Measurements from ENCODE around the gene KLHL25.

Gene KLHL25

GRCh38 chr15:85748176-85748575, 46.5 kb downstream of the KLHL25 start:
- no peak for DNase-seq (ENCODE audit: low read depth in 3 of 3)

GRCh38 chr15:85746641-85747040, 48.1 kb downstream of the KLHL25 start:
- no peak for DNase-seq (ENCODE audit: low read depth in 3 of 3)

GRCh38 chr15:85745525-85746150, 49.1 kb downstream of the KLHL25 start:
- DNase-seq (ENCODE audit: low read depth in 3 of 3): no peak

- DNase-seq (ENCODE audit: low read depth in 3 of 3): no peak
These were observed 49.7 kb downstream of the KLHL25 start for GRCh38 chr15:85745023-85745422.

- no peak for DNase-seq (ENCODE audit: low read depth in 3 of 3)
These were observed 50.1 kb downstream of the KLHL25 start for GRCh38 chr15:85744579-85744978.

DNA sequence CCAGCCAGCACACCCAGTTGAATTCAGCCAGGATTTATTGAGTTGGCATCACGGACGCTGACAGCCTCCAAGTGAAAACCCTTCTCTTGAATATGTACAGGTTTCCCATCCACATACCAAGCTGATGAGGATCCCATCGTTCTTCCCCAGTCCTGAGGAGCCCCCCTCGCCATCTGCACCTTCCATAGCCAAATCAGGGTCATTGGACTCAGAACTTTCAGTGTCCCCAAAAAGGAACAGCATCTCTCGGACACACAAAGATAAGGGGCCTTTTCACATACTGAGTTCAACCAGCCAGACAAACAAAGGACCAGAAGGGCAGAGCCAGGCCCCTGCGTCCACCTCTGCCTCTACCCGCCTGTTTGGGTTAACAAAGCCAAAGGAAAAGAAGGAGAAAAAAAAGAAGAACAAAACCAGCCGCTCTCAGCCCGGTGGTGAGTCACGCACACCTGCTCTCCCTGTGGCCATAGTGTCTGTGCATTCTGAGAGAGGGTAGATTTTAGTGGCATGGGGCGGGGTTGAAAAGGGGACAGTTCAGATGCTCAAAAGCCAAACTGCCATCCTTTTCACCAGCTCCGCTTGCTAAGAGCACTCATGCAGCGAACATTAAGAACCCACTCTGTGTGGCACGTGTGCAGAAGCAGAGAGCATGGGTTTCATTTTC, 51.2 kb downstream of the KLHL25 start:
- DNase-seq (ENCODE audit: low read depth in 3 of 3): no peak

DNA sequence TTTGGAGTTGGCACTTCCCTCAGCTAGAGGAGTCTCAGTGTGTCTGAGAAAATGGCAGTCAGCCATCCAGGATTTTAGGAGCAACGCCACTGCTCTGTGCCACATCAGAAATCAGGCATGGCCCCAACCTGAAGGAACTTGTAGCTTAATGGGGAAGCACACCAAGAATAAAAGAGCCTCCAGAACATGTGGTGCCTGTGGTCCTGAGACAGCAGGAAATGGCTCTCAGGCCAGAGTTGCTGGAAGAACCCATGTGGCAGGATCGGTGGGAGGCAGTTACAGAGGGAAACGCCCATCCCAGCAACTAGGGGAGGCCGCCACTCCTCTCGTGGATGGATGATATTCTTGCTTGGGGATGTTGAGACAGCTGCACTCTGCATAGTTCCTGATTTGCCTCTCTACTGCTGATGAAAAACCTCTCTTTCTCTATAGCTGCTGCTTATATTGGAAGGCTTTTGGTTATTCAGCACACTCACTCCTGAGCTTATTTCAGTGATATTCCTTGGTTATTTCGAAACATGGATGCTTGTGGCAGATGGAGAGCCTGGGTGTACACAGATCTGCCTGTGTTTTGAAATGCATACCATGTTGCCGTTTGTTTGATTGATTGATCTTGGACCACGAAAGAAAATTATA, 52.4 kb downstream of the KLHL25 start:
- no peak for DNase-seq (ENCODE audit: low read depth in 3 of 3)

DNA sequence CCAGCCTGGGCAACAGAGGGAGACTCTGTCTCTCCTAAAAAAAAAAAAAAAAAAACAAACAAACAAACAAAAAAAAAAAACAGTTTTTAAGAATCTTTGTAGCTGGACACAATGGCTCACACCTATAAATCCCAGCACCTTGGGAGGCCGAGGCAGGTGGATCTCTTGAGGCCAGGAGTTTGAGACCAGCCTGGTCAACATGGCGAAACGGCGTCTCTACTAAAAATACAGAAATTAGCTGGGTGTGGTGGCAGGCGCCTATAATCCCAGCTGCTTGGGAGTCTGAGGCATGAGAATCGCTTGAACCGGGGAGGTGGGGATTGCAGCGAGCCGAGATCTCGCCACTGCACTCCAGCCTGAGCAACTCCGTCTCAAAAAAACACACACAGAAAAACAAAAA, 53.1 kb downstream of the KLHL25 start:
- no peak for DNase-seq (ENCODE audit: low read depth in 3 of 3)

GRCh38 chr15:85741021-85741421, 53.7 kb downstream of the KLHL25 start:
- no peak for DNase-seq (ENCODE audit: low read depth in 3 of 3)

- no peak for DNase-seq (ENCODE audit: low read depth in 3 of 3)
These were observed 57.7 kb downstream of the KLHL25 start for GRCh38 chr15:85737061-85737460.

GRCh38 chr15:85733416-85733815, 61.3 kb downstream of the KLHL25 start:
- DNase-seq (ENCODE audit: low read depth in 3 of 3): no peak

- peak in 2 of 3 experiments; percentile 19 to 48 for DNase-seq (ENCODE audit: low read depth in 3 of 3)
These were observed 64.5 kb downstream of the KLHL25 start for GRCh38 chr15:85730001-85730820.

GRCh38 chr15:85727068-85727467, 67.7 kb downstream of the KLHL25 start:
- DNase-seq (ENCODE audit: low read depth in 3 of 3): no peak

GRCh38 chr15:85726454-85726853, 68.3 kb downstream of the KLHL25 start:
- DNase-seq (ENCODE audit: low read depth in 3 of 3): no peak

DNA sequence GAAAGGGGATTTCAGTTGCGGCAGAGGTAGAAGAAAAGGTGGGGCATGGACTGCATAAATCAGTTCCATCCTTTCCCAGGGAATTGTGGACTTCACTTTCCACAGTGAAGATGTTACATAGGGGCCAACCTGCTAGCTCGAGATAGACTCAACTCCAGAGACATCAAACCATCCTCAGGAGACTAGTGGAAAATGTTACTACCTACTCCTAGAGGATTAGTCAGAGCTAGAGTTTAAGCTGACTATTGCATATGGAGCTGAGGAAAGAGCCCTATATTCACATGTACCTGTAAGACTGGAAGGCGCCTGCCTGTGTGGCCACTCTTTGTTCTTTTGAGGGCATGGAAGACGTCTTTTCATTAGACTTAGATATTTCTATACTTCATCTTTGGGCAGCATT, 69.2 kb downstream of the KLHL25 start:
- DNase-seq (ENCODE audit: low read depth in 3 of 3): no peak

DNA sequence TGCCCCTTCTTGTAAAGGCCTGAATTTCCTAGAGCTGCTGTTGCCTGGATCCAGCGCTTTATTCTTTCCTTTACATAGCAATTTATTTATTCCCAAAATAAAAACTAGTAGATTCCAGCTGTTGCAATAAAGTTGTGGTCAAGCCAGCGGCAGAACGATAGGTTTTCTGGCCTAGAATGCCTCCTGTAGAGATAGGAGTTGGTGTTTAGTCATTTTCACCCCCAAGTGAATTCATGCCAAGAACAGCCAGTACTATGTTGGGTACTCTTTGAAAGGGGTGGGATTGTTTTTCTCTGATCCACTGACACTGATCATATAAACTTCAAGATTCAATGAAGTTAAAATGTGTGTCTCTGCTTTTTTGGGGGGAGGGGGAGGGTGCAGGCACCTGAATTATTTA, 69.7 kb downstream of the KLHL25 start:
- DNase-seq (ENCODE audit: low read depth in 3 of 3): no peak

GRCh38 chr15:85723960-85724945, 70.5 kb downstream of the KLHL25 start:
- DNase-seq (ENCODE audit: low read depth in 3 of 3): no peak

- DNase-seq (ENCODE audit: low read depth in 3 of 3): no peak
These were observed 72.2 kb downstream of the KLHL25 start for GRCh38 chr15:85722374-85723152.

GRCh38 chr15:85718981-85719380, 75.7 kb downstream of the KLHL25 start:
- DNase-seq (ENCODE audit: low read depth in 3 of 3): no peak

DNA sequence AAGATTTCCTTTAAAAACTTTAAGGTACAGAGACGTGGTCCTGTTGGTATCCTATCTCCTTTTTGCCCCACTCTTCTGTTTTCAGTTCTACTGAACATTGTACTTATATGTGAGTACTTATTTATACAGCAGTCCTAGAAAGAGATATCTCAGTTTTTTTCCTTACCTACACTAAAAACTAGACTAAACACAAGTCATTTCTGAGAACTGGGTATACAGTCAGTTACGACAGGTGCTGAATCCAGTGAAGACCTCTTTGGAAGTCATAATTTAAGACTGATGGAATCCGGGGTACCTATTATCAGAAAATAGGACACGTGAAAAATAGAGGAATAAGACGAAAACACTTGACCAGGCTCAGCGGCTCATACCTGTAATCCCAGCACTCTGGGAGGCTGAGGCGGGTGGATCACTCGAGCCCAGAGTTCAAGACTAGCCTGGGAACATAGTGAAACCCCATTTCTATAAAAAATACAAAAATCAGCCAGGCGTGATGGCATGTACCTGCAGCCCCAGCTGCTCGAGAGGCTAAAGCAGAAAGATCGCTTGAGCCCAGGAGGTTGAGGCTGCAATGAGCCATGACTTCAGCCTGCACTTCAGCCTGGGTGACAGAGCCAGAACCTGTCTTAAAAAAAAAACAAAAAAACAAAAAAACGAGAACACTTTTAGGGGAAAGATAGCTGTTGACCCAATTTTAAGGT, 76.3 kb downstream of the KLHL25 start:
- no peak for DNase-seq (ENCODE audit: low read depth in 3 of 3)

Measured in stimulated activated CD4-positive, alpha-beta T cell treated with anti-CD3 and anti-CD28 coated beads, TNF-alpha, amount 100 ng/mL, for 24 hours (primary cell).